HepG2 (cell line): ENCODE results near the gene BRAT1. TPM values are rescaled to one million over a fixed set of nuclear protein-coding genes. Genes with fewer than 3 reads are reported as not detected.
A peak's percentile ranks its signal among the peaks of the same experiment; 100 is the strongest.

Experiments used
- AGO1 ChIP-seq: fragments of 200-400 bp; formaldehyde crosslinking; IDR thresholded peaks from 2 replicates; pipeline ENCODE4 v1.6.1; 2017; ENCODE audit warnings: mild to moderate bottlenecking, low read depth, low read length, moderate library complexity; ENCODE audit not compliant: poor library complexity, severe bottlenecking
- ARHGAP35 ChIP-seq: sonication (generic); formaldehyde crosslinking; IDR thresholded peaks from 2 replicates; pipeline ENCODE4 v1.9.0; 2022; ENCODE audit warnings: mild to moderate bottlenecking, inconsistent platforms, moderate library complexity, missing genetic modification reagents, borderline replicate concordance
- ARNT ChIP-seq: fragments of 450-650 bp; IDR thresholded peaks from 2 replicates; pipeline ENCODE4 v1.6.1; 2017
- FIP1L1 ChIP-seq: fragments of 200-400 bp; formaldehyde crosslinking; IDR thresholded peaks from 2 replicates; pipeline ENCODE4 v1.6.1; 2018; ENCODE audit warnings: low read depth, mild to moderate bottlenecking, low read length, moderate library complexity, borderline replicate concordance; ENCODE audit not compliant: insufficient read depth
- HNRNPL ChIP-seq: fragments of 200-400 bp; formaldehyde crosslinking; IDR thresholded peaks from 2 replicates; pipeline ENCODE4 v1.6.1; 2017; ENCODE audit warnings: mild to moderate bottlenecking, low read depth, low read length
- MBNL3 ChIP-seq: fragments of 250-450 bp; sonication (Bioruptor Pico); conservative IDR thresholded peaks from 2 replicates; pipeline ENCODE4 v1.8.0; 2022; ENCODE audit warnings: mild to moderate bottlenecking, inconsistent platforms
- MTA3 ChIP-seq: sonication (generic); formaldehyde crosslinking; IDR thresholded peaks from 2 replicates; pipeline ENCODE4 v1.4.0; 2020; ENCODE audit warnings: missing genetic modification reagents
- NCOA1 ChIP-seq: sonication (generic); formaldehyde crosslinking; IDR thresholded peaks from 2 replicates; pipeline ENCODE4 v1.9.0; 2021; ENCODE audit warnings: missing genetic modification reagents
- POLR2A ChIP-seq, 2 experiments: IDR thresholded peaks; 2 replicates each; pipeline ENCODE4 v1.6.1; 2011; ENCODE audit warnings: low read depth in 2 of 2, low read length in 2 of 2, mild to moderate bottlenecking in 1 of 2, moderate library complexity in 1 of 2; ENCODE audit not compliant: insufficient read depth in 1 of 2
- RFXANK ChIP-seq: IDR thresholded peaks from 2 replicates; pipeline ENCODE4 v1.6.1; 2016
- ZFP36 ChIP-seq: fragments of 150-350 bp; IDR thresholded peaks from 2 replicates; pipeline ENCODE4 v1.6.1; 2018; ENCODE audit warnings: borderline replicate concordance, low read length, low read depth; ENCODE audit not compliant: partially characterized antibody
- ZNF782 ChIP-seq: sonication (generic); formaldehyde crosslinking; IDR thresholded peaks from 2 replicates; pipeline ENCODE4 v1.4.0; 2020; ENCODE audit warnings: missing genetic modification reagents, mild to moderate bottlenecking, borderline replicate concordance
- ZNF883 ChIP-seq: sonication (generic); formaldehyde crosslinking; IDR thresholded peaks from 2 replicates; pipeline ENCODE4 v1.5.1; 2020; ENCODE audit warnings: mild to moderate bottlenecking, missing genetic modification reagents; ENCODE audit errors: not compliant biosample characterization
- polyA plus RNA-seq, 8 experiments: library from polyadenylated mRNA; depleted of rRNA in 3 of 8; stranded (reverse) in 7 of 8; unstranded in 1 of 8; fragments of >200 nt; fragmentation: Illumina TruSeq in 4 of 8; extraction: Trizol in 4 of 8; gene quantifications; 2 replicates each; pipeline versions ENCODE4 v1.2.1 to v1.2.3, GENCODE V29; 2011 to 2016; ENCODE audit warnings: low read depth in 4 of 8, missing spikeins in 1 of 8, mixed read lengths in 1 of 8; ENCODE audit not compliant: insufficient read depth in 1 of 8
- total RNA-seq, 5 experiments: library from RNA; depleted of rRNA; stranded (reverse); fragments of >200 nt; fragmentation: Illumina TruSeq; extraction: Trizol; gene quantifications; 2 replicates each; pipeline ENCODE4 v1.2.3, GENCODE V29; 2016; ENCODE audit warnings: low read depth in 1 of 5
- TF ChIP-seq, protein P1 (sequence below): sonication (generic); formaldehyde crosslinking; IDR thresholded peaks from 2 replicates; pipeline ENCODE4 v1.4.0; 2020; ENCODE audit warnings: missing genetic modification reagents, borderline replicate concordance
- TF ChIP-seq, protein P2 (sequence below): sonication (generic); formaldehyde crosslinking; IDR thresholded peaks from 2 replicates; pipeline ENCODE4 v1.4.0; 2020; ENCODE audit warnings: mild to moderate bottlenecking, missing genetic modification reagents
- TF ChIP-seq, protein P3 (sequence below): sonication (generic); formaldehyde crosslinking; IDR thresholded peaks from 2 replicates; pipeline ENCODE4 v1.4.0; 2020; ENCODE audit warnings: missing genetic modification reagents
- TF ChIP-seq, protein P4 (sequence below): sonication (generic); formaldehyde crosslinking; IDR thresholded peaks from 2 replicates; pipeline ENCODE4 v1.4.0; 2020; ENCODE audit warnings: missing genetic modification reagents
- TF ChIP-seq, protein P5 (sequence below): sonication (generic); formaldehyde crosslinking; IDR thresholded peaks from 2 replicates; pipeline ENCODE4 v1.4.0; 2020; ENCODE audit warnings: missing genetic modification reagents, borderline replicate concordance
- TF ChIP-seq, protein P6 (sequence below): fragments of 450-650 bp; IDR thresholded peaks from 2 replicates; pipeline ENCODE4 v1.6.1; 2016

Gene BRAT1
- total and polyA plus RNA-seq, 2 of the 13 experiments (the other 11 are each of a cell fraction or from before 2014, with no cell fraction given): 10.2 to 20.3 TPM

DNA sequence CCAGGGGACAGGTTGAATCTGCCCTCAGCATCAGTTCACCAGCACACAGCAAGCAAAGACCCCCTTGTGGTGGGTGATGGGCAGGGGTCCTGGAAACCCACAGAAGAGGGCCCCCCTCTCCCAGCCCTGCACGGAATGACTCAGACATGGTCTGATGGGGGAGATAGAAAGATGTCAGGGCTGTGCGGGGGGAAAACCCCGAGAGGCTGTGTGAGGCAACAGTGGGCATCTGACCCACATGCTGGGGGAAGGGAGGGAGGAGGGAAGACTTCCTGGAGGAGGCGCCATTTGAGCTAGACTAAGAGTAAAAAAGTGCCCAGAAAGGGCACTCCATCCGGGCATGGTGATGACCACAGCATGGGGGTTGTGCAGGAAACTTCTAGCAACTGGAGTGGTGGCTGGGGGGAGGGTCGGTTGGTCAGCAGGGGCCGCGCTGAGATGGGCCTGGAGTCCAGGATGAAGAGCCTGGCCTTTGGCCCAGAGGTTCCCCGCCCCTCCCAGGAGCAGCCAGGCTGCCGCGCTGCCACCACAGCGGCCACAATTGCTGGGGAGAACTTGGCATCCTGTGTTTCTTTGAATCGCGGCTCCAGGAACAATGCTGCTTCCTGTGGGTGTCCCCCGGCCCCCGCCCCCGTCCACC is 33.3 kb downstream of the BRAT1 start (continued):
- peak; percentile 6 for TF ChIP-seq AGO1
- TF ChIP-seq ZFP36: peak; percentile 87
- TF ChIP-seq HNRNPL: peak; percentile 70
- TF ChIP-seq, protein P1, sequence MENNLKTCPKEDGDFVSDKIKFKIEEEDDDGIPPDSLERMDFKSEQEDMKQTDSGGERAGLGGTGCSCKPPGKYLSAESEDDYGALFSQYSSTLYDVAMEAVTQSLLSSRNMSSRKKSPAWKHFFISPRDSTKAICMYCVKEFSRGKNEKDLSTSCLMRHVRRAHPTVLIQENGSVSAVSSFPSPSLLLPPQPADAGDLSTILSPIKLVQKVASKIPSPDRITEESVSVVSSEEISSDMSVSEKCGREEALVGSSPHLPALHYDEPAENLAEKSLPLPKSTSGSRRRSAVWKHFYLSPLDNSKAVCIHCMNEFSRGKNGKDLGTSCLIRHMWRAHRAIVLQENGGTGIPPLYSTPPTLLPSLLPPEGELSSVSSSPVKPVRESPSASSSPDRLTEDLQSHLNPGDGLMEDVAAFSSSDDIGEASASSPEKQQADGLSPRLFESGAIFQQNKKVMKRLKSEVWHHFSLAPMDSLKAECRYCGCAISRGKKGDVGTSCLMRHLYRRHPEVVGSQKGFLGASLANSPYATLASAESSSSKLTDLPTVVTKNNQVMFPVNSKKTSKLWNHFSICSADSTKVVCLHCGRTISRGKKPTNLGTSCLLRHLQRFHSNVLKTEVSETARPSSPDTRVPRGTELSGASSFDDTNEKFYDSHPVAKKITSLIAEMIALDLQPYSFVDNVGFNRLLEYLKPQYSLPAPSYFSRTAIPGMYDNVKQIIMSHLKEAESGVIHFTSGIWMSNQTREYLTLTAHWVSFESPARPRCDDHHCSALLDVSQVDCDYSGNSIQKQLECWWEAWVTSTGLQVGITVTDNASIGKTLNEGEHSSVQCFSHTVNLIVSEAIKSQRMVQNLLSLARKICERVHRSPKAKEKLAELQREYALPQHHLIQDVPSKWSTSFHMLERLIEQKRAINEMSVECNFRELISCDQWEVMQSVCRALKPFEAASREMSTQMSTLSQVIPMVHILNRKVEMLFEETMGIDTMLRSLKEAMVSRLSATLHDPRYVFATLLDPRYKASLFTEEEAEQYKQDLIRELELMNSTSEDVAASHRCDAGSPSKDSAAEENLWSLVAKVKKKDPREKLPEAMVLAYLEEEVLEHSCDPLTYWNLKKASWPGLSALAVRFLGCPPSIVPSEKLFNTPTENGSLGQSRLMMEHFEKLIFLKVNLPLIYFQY (CRISPR knock-in tag): no peak
- TF ChIP-seq, protein P2, sequence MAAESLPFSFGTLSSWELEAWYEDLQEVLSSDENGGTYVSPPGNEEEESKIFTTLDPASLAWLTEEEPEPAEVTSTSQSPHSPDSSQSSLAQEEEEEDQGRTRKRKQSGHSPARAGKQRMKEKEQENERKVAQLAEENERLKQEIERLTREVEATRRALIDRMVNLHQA: no peak
- TF ChIP-seq MBNL3: no peak
- TF ChIP-seq, protein P3, sequence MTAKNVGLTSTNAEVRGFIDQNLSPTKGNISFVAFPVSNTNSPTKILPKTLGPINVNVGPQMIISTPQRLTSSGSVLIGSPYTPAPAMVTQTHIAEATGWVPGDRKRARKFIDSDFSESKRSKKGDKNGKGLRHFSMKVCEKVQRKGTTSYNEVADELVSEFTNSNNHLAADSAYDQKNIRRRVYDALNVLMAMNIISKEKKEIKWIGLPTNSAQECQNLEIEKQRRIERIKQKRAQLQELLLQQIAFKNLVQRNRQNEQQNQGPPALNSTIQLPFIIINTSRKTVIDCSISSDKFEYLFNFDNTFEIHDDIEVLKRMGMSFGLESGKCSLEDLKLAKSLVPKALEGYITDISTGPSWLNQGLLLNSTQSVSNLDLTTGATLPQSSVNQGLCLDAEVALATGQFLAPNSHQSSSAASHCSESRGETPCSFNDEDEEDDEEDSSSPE: no peak
- TF ChIP-seq, protein P4, sequence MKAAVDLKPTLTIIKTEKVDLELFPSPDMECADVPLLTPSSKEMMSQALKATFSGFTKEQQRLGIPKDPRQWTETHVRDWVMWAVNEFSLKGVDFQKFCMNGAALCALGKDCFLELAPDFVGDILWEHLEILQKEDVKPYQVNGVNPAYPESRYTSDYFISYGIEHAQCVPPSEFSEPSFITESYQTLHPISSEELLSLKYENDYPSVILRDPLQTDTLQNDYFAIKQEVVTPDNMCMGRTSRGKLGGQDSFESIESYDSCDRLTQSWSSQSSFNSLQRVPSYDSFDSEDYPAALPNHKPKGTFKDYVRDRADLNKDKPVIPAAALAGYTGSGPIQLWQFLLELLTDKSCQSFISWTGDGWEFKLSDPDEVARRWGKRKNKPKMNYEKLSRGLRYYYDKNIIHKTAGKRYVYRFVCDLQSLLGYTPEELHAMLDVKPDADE (CRISPR knock-in tag): no peak
- no peak for TF ChIP-seq MTA3 (CRISPR knock-in tag)
- no peak for TF ChIP-seq ARNT
- no peak for TF ChIP-seq ARHGAP35 (CRISPR knock-in tag)
- TF ChIP-seq, protein P5, sequence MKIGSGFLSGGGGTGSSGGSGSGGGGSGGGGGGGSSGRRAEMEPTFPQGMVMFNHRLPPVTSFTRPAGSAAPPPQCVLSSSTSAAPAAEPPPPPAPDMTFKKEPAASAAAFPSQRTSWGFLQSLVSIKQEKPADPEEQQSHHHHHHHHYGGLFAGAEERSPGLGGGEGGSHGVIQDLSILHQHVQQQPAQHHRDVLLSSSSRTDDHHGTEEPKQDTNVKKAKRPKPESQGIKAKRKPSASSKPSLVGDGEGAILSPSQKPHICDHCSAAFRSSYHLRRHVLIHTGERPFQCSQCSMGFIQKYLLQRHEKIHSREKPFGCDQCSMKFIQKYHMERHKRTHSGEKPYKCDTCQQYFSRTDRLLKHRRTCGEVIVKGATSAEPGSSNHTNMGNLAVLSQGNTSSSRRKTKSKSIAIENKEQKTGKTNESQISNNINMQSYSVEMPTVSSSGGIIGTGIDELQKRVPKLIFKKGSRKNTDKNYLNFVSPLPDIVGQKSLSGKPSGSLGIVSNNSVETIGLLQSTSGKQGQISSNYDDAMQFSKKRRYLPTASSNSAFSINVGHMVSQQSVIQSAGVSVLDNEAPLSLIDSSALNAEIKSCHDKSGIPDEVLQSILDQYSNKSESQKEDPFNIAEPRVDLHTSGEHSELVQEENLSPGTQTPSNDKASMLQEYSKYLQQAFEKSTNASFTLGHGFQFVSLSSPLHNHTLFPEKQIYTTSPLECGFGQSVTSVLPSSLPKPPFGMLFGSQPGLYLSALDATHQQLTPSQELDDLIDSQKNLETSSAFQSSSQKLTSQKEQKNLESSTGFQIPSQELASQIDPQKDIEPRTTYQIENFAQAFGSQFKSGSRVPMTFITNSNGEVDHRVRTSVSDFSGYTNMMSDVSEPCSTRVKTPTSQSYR (CRISPR knock-in tag): 0 out of 2 replicates have a peak, but pooled peaks have one; percentile 51
- no peak for TF ChIP-seq NCOA1 (CRISPR knock-in tag)
- TF ChIP-seq POLR2A (IDR thresholded peaks at IDR 0.05; ENCODE audit: insufficient read depth in 1 of 2, low read depth in 2 of 2, low read length in 2 of 2): no peak
- TF ChIP-seq, protein P6, sequence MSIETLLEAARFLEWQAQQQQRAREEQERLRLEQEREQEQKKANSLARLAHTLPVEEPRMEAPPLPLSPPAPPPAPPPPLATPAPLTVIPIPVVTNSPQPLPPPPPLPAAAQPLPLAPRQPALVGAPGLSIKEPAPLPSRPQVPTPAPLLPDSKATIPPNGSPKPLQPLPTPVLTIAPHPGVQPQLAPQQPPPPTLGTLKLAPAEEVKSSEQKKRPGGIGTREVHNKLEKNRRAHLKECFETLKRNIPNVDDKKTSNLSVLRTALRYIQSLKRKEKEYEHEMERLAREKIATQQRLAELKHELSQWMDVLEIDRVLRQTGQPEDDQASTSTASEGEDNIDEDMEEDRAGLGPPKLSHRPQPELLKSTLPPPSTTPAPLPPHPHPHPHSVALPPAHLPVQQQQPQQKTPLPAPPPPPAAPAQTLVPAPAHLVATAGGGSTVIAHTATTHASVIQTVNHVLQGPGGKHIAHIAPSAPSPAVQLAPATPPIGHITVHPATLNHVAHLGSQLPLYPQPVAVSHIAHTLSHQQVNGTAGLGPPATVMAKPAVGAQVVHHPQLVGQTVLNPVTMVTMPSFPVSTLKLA: no peak
- no peak for TF ChIP-seq RFXANK (CRISPR knock-in tag)
- TF ChIP-seq ZNF782 (CRISPR knock-in tag): no peak
- no peak for TF ChIP-seq FIP1L1
- peak; percentile 43 for TF ChIP-seq ZNF883
